Measurements from ENCODE around the gene HOXA5.

HOXA5 gene

DNA sequence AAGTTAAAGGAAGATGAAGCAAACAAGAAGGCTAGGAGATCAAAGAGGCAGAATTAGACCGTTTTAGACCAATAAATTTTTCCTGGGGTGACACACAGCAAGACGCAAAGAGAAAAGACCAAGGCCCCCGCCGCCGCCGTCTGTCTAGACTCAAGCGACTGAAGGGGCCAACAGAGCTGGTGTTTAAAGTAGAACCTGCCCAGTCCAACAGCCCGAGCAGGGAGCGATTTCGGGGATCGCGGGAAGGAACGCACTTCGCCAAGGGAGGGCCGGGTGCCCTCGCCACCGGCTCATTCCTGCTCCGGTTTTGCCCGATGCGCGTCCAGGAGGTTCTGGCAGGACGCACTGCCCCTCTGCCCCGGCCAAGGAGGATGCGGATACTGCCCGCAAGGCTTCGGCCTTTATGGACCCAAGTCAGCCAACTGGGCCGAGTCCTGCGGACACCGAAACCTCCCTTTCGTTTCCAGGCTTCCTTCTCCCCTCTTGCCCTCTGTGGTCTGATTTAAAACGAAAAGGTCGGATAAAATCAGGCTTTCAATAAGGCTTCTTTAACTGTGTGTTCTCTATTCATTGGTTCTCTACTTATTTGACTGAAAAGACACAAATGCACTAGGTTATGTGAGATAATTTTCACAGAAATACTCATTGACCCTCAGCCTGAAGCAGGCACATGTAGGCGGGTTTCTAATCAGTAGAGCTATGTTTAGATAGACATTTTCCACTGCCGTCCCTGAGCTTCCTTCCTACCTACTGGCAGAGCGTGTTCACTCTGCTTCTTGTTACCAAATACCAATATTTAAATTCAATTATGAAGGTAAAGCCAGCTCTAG is 15.2 kb upstream of the HOXA5 start:
- DNase-seq, result no peak

DNA sequence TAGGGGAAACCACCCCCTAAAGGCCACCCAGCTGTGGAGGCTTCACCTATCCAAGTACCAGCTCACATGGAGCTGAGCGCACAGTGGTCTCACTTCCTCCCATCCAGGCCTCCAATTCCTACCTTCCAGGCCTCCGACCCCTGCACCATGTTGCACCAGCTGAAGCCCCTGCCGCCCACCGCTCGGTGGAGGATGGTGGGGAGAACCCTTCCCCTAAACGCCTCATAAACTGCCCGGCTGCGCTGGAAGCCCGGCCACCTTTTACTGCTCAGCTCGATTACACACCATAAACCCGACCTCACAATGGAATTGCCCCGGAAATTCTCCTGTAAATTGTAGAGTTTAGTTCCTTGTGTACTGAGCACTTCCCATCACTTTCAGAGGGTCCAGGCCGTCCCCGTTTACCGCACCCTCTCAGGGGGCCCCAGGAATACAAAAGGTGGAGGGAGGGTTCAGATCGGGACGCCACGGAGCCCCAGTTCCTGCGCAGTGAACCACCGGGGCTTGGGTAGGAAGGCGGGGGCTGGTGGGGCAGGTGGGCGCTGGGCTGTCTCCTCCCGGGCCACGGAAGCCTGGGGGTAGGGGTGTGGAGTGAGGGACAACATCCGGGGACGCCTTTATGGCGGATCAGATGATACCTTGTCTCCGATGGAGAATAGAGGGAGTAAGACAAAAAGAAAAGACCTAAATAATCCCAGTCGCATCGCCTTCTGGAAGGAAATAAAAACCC is 14.4 kb upstream of the HOXA5 start:
- DNase-seq, result no peak

DNA sequence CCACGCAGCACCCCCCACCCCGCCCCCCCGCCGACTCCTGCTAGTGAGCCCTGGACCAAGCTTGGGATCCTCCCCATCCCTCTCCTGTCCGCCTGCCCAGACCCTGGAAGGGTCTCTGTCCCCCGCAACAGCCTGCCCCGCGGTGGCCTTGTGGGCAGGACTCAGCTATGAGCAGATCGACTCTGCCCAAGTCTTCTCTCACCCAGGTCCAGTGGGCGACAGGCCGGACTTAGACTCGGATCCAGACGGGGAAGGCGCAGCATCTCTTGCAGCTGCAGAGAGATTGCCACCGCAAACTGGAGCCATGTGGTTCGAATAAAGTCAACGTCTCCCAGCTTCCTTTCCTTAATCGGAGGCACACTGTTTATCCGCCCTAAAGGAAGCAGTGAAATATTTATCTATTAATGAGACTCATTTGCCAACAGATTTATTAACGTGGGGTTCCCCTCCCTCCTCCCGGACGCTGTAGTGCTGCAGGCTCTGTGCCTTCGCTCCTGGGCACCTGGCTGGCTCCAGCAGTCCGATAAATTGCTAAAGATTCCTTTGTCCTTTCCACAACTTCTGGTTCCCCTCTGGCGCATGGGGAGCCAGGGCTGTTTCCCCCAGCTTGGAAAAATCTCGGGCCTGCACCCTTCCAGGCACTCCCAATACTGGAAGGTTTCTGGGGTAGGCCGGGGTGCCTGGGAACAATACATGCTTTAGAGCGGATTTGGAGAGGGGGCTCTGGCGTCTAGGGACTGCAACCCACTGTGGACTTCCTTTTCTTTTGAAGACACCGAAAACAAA is 13.6 kb upstream of the HOXA5 start:
- no peak for DNase-seq

DNA sequence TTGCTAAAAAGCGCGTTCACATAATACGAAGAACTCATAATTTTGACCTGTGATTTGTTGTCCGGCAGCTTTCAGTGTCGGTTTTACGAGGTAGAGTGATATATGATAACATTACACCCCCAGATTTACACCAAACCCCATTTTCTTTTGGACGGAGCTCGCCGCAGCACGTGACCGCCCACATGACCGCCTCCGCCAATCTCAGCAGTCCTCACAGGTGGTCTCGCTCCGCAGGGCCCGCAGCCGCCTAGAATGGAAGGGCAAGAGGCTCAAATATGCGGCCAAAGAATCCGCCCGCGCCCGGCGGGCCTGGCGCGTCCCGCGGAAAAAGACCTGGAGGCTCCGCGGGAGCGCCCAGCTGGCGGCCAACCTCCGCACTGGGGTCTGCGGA is 13.0 kb upstream of the HOXA5 start, which contains the start of gene HOXA7:
Gene HOXA7 (minus strand): TSS at position 168 of the 391 bp plus-strand sequence. CDS start 130 bp downstream, at position 38.
- no peak for DNase-seq

DNA sequence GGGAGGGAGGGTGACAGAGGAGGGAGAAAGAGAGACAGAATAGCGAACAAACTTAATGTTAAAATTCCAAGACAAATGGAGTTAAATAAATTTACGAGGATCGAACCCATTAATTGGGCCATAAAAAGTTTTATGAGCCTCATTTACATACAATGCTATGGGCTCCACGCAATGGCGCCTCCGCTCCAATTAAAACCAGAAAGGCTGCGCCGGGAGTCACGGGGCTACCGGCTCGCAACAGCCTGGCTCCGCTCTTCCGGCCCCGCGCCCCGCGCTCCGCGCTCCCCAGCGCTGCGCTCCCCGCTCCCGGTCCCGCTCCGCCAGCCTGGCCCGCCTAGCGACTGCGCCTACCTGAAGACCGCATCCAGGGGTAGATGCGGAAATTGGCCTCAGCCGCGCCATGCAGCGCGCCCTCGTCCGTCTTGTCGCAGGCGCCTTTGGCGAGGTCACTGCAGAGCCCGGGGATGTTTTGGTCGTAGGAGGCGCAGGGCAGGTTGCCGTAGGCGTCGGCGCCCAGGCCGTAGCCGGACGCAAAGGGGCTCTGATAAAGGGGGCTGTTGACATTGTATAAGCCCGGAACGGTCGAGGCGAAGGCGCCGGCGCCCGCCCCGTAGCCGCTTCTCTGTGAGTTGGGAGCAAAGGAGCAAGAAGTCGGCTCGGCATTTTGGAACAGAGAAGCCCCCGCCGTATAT is 12.5 kb upstream of the HOXA5 start:
- DNase-seq, result no peak

DNA sequence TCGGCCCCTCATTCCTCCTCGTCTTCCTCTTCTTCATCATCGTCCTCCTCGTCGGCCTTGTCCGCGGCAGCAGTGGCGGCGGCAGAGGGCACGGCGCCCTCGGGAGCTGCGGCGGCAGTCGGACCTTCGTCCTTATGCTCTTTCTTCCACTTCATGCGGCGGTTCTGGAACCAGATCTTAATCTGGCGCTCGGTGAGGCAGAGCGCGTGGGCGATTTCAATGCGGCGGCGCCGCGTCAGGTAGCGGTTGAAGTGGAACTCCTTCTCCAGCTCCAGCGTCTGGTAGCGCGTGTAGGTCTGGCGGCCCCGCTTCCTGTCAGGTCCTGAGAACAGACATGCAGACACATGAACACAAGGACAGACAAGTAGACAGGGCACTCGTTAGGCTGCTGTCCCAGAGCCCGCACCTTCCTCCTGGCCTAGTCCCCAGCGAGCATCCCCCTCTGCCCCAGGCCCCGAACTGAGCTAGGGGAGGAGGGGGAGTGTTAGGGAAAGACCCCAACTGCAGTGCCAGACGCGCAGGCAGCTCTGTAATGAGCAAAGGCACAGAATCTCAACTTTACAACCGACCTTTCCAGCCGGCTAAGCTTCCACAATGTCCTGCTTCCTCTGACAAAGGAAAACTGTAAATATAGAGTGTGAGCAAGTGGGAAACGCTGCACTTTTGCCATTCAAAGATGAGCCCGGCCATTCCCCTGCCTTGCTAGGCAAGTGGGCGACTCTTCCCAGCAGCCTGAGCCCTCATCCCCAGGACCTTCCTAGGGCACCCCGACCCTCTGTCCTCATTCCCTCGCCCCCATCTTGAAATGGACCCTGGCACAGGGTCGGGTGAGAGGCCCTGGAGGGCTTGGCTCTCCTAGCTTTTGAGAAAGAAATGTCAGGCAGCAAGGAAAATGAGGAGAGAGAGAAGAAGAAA is 11.7 kb upstream of the HOXA5 start:
- no peak for DNase-seq

DNA sequence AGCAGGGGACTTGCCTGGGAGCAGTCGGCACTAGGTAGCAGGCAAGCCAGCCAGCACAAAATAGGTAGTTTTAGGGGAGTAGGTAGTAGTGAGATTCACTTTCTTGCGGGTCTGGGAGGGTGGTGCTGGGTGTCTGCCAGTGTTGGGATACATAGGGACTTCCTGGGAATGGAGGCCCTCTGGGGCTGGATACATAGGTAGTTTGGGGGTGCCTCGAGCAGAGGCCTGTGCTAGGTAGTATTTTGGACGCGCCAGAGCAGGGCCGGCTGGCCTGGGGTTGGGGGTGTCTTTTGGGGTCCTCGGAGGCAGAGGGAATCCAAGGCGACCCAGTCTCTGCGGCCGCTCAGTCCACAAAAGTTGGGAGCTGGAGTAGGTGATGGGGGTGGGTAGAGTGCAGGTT is 10.9 kb upstream of the HOXA5 start:
- DNase-seq, result no peak

DNA sequence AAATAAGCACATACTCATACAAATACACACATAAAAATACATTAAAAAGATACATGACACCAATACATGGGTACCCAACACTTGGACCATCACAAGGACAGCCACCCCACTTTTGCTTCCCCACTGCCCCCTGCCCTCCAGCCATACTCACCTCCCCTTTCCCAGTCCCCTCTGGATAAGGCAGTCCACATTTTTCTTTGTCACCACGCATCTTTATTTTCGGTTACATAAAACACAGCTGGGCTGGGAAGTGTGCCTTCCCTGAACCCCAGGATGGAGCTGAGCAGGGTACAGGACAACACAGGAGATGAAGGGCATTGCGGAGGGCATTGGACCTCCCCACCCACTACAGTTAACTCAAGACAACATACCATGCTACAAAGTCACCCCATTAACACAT is 10.0 kb upstream of the HOXA5 start:
- no peak for DNase-seq

DNA sequence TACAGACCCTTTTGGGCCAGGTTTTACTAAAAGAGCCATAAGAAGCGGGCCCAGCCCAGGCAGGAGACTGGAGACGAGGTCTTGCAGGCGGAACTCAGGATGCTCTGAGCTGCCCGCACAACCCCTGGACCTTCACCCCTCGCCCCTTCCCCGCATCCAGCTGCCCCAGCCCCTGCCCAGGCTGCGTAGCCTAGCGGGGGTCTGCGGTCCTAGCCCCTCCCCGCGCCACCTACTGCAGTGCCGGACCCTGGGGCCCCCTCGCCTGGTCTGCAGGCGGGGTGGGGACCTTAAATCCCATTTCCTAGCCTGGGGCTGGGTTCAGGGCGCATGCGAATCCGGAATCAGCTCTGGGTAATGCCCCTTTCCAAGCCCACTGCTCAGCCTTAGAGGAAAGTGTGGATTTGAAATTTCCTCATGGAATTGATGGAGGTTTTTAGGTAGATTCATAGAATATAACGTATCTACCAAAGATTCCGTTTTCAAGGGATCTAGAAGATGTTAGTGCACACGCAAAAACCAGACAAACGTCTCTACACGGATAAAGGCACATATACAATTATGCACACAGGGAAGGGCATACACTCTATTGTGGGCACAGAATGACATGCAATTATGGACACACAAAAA is 9.4 kb upstream of the HOXA5 start:
- DNase-seq, result no peak

DNA sequence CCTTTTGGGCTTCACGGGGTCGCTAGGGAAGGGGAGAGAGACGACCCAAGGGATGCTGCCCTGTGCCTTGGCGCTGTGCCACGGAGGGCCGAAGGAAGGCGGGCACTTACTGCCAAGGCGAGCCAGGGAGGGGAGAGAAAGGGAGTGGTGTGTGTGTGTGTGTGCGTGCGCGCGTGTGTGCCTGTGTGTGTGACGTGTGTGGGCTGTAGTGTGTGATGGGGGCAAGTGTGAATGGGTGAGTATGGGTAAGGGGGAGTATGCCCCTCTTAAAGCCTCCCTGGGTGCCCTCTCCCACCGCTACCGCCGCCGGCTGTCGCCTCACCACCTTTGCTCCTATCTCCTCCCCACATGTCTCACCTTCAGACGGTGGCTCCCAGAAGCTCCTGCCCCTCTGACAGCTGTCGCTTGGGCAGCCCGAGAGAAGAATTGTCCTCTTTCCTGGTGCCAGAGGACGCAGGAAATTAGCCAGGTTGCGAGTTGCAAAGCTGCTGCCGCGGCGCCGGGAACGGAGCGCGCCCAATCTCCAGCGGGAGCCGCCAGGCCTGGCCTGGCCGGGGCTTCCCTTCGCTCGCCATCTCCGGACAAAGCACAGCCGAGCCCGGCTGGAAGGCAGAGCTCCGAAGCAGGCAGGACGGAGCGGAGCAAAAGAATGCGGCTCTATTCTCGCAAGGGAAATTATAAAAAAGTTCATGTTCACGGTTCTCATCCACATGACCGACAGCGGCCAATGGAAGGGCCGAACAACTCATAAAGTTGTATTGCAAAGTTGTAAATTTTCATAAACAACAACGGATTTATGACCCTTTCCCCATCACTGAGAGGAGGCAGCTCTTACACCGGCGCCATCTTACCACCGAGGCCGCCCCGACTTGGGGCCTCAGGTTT is 8.7 kb upstream of the HOXA5 start, which contains the start of gene HOXA3:
Gene HOXA3 (minus strand): TSS at position 653 of the 885 bp plus-strand sequence. CDS start 41,943 bp downstream, outside the sequence.
- no peak for DNase-seq

DNA sequence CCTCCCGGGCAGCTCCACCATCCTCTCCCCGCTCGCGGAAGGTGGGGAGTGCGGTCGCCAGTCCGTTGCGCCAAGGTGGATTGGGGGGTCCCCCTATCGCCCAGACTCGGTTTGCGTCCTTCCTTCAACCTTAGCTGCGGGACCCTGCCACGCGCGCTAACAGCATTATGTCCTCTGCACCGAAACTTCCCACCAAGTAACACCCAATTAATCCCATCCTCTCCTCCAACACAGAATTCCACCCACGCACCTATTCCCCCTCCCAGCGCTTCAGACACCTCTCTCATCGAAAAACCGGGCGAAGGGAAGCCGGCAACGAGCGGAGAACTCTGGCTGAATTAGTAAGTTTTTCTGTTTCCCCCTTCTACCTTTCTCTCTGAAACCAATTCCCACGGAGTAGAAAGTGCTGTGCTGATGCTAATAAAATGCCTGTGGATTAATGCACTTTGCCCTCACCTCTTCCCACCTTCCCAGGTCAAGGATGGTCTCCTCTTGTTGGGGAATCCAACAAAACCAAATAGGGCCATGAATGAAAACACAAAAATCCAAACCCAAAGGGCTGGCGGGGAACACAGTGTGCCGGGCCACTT is 8.0 kb upstream of the HOXA5 start:
- no peak for DNase-seq

DNA sequence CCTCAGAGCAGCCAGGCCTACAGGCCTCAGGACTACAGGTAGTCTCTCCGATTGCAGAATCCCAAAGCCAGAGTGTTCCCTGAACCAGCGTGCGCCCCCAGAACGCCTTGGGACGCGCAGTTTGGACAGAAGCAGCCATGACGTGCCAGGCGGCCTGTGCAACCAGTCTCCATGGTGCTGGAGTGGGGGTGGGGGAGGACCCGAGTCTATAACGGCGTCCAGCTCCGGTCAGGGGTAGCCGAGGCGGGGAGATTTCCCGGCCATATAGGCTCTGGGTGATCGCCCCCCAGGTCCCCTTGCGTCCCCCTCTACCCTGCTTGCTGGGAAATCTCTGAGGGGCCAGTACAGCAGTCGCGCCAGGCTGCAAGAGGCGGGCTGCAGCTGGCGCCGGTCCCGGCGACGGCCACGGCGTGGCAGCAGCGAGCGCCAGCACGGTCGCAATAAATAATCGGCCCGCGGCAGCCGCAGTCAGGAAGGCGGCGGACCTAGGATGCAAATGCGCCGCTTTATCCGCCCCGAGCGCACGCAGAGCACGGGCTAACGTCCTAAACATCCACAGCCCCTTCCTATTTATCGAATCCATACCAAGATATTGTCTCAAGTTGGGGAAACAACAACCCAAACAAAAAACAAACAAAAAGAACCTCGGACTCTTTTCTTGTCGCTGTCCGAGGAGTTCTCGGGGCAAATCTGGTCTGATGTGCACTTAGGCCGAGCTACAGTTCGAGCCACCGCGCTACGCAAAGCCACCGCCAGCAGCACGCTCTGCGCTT is 7.3 kb upstream of the HOXA5 start:
- peak; percentile 56 for DNase-seq

DNA sequence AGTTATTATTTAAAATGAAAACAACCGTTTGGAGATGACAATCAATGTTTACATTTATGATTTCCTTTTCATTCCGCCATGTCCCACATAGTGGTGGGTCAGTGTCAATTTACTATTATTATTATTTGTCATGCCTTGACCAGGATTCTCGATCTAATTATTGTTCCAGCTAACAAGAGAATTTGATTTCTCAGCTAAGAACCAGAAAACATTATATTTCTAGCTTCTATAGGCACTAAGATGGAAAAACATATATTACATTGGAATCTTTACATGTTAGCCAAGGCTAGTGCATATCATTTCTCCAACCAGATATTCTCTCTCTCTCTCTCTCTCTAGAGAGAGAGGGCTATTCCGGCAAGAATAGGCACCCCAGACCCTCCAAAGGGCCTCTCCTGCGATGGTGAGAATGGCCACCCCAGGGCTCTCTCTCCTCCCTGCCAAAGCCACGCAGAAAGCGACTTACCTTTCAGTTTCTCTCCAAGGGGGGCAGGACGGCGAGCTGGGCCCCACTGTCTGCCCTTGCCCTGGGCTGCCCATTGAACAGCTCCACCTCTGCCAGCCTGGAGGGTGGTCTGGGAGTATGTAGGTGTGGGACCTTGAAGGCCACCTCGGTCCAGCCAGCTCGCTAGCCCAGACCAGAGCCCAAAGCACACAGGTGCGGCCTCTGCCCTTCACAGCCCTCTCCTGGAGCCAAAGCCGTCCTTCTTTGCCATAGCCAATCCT is 6.5 kb upstream of the HOXA5 start:
- no peak for DNase-seq

DNA sequence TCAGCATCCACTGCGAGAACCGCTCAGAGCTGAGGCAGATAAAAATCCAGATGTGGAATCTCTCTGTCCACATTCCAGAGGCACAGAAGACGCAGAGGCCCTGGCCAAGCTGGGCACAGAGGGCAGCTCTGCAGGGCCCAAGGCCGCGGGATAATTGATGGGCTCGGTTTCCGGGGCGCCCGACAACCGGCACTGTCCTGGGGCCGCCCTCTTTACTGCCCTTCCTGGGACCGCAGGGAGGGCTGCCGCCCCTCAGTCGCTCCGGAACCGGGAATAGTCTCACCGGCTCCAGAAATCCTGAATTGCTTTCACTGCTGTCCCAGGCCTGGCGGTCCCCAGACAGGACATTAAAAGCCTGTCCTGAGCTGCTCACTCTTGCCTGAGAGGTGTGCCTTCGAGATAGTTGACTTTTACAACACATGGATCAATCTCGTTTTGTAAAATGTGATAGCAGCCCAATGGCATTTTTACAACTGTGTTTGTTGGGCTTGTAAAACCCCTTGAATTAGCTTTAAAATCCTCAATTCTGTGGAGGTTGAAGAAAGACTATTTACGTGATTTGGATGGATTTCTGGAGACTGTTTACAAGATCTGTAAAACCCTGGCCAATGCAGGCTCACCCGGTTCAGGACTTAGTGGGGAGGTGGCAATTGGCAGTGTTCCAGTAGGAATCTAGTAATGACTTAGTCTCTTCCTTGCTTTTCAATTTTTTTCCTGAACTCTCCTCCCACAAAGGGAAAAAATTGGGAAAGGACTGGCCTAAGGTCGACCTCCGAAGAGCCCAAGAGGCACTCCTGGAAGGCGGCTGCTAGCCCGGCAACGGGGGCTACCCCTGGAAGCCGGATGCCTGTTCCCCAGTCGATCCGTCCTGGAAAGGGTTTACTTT is 5.5 kb upstream of the HOXA5 start:
- no peak for DNase-seq

DNA sequence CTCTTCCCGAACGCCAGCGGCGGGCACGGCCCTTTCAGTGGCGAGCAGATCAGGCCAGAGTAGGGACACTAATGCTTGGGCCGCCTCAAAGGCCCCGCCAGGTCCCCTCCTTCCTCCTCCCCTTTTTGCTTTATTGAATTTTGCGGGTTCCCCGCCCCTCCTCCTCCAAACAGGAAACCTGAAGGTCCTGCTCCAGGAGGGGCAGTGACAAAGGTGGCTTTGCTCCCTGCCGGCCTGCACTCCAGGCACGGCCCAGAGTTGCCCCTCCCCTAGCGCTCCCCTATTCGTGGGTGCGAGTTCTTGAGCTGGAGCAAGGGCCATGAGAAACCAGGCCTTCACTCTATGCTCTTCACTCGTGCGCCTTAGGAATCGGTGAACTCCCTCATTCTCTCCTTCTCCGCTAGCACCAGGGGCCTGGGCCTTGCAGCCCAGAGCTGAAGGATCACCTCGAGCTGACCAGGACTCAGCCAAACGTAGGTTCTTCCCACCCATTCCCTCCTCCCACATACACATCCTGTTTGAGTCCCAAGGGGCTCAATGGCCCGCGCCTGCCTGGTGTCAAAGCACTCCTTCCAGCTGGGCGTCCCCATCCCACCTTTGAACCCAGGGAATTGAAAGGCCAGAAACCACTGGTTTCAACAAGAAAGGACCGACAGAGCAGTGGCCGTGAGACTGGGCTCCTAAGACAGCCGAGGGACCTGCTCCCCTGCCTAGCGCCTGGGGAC is 4.7 kb upstream of the HOXA5 start:
- DNase-seq, result no peak

Measured in MV-4-11 (cell line).